A549 (cell line): Measurements from ENCODE around the gene TASP1.

Experiments used
- BHLHE40 ChIP-seq: IDR thresholded peaks from 2 replicates; pipeline ENCODE4 v1.6.1; 2012; ENCODE audit warnings: low read depth, low read length, inconsistent platforms
- CTCF ChIP-seq: fragments of >200 bp; sonication (Bioruptor Twin); formaldehyde crosslinking; IDR thresholded peaks from 3 replicates; pipeline ENCODE4 v1.5.1; 2016
- MAX ChIP-seq: IDR thresholded peaks from 2 replicates; pipeline ENCODE4 v1.6.1; 2012
- NR3C1 ChIP-seq: fragments of >200 bp; sonication (Bioruptor Twin); formaldehyde crosslinking; IDR thresholded peaks from 3 replicates; pipeline ENCODE4 v1.6.1; 2017
- POLR2A ChIP-seq: IDR thresholded peaks from 2 replicates; pipeline ENCODE4 v1.6.1; 2012; ENCODE audit warnings: mild to moderate bottlenecking, low read length
- RAD21 ChIP-seq, 2 experiments: fragments of >200 bp in 1 of 2; sonication (Bioruptor Twin) in 1 of 2; formaldehyde crosslinking in 1 of 2; IDR thresholded peaks in 1 of 2; conservative IDR thresholded peaks in 1 of 2; 2 replicates in 1 of 2; 3 replicates in 1 of 2; pipeline ENCODE4 v1.6.1; 2012 to 2018; ENCODE audit warnings: inconsistent platforms in 1 of 2
- RCOR1 ChIP-seq: fragments of 150-350 bp; IDR thresholded peaks from 2 replicates; pipeline ENCODE4 v1.6.1; 2014; ENCODE audit warnings: antibody characterized with exemption, low read length, low read depth
- REST ChIP-seq: fragments of 200-600 bp; sonication (generic); IDR thresholded peaks from 2 replicates; pipeline ENCODE4 v1.6.1; 2016; ENCODE audit warnings: antibody characterized with exemption, mild to moderate bottlenecking, moderate library complexity
- RFX5 ChIP-seq: fragments of 450-650 bp; IDR thresholded peaks from 2 replicates; pipeline ENCODE4 v1.7.1; 2014; ENCODE audit warnings: antibody characterized with exemption, mild to moderate bottlenecking, moderate library complexity
- ZNF302 ChIP-seq: fragments of 250-450 bp; sonication (Bioruptor Pico); IDR thresholded peaks from 2 replicates; pipeline ENCODE4 v1.9.0; 2021; ENCODE audit warnings: inconsistent platforms, mild to moderate bottlenecking, moderate library complexity
- TF ChIP-seq, protein P1 (sequence below): fragments of 450-650 bp; IDR thresholded peaks from 2 replicates; pipeline ENCODE4 v1.6.1; 2014; ENCODE audit warnings: antibody characterized with exemption
- TF ChIP-seq, protein P2 (sequence below): fragments of 250-450 bp; sonication (Bioruptor Pico); IDR thresholded peaks from 2 replicates; pipeline ENCODE4 v1.5.0; 2021; ENCODE audit warnings: mild to moderate bottlenecking, moderate library complexity, borderline replicate concordance
- TF ChIP-seq, protein P3 (sequence below): fragments of >200 bp; sonication (Bioruptor Twin); formaldehyde crosslinking; IDR thresholded peaks from 3 replicates; pipeline ENCODE4 v1.6.1; 2016

- no peak for TF ChIP-seq POLR2A
- no peak for TF ChIP-seq MAX
- no peak for TF ChIP-seq CTCF
- TF ChIP-seq, protein P1, sequence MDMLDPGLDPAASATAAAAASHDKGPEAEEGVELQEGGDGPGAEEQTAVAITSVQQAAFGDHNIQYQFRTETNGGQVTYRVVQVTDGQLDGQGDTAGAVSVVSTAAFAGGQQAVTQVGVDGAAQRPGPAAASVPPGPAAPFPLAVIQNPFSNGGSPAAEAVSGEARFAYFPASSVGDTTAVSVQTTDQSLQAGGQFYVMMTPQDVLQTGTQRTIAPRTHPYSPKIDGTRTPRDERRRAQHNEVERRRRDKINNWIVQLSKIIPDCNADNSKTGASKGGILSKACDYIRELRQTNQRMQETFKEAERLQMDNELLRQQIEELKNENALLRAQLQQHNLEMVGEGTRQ, result no peak
- TF ChIP-seq, protein P2, sequence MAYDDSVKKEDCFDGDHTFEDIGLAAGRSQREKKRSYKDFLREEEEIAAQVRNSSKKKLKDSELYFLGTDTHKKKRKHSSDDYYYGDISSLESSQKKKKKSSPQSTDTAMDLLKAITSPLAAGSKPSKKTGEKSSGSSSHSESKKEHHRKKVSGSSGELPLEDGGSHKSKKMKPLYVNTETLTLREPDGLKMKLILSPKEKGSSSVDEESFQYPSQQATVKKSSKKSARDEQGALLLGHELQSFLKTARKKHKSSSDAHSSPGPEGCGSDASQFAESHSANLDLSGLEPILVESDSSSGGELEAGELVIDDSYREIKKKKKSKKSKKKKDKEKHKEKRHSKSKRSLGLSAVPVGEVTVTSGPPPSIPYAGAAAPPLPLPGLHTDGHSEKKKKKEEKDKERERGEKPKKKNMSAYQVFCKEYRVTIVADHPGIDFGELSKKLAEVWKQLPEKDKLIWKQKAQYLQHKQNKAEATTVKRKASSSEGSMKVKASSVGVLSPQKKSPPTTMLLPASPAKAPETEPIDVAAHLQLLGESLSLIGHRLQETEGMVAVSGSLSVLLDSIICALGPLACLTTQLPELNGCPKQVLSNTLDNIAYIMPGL (CRISPR knock-in tag), result no peak
- TF ChIP-seq NR3C1, result no peak
- no peak for TF ChIP-seq RCOR1
- TF ChIP-seq REST, result no peak
- TF ChIP-seq, protein P3, sequence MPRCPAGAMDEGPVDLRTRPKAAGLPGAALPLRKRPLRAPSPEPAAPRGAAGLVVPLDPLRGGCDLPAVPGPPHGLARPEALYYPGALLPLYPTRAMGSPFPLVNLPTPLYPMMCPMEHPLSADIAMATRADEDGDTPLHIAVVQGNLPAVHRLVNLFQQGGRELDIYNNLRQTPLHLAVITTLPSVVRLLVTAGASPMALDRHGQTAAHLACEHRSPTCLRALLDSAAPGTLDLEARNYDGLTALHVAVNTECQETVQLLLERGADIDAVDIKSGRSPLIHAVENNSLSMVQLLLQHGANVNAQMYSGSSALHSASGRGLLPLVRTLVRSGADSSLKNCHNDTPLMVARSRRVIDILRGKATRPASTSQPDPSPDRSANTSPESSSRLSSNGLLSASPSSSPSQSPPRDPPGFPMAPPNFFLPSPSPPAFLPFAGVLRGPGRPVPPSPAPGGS, result no peak
- no peak for TF ChIP-seq RAD21 (conservative IDR thresholded peaks at IDR 0.05 in 1 of 2, IDR thresholded peaks at IDR 0.05 in 1 of 2)
- no peak for TF ChIP-seq ZNF302 (CRISPR knock-in tag)
- TF ChIP-seq BHLHE40, result no peak
- no peak for TF ChIP-seq RFX5
Observed at GRCh38 chr20:13530146-13530545, 108.6 kb downstream of the TASP1 start.
